HepG2 (cell line): ENCODE results near the gene GDF9. TPM values are rescaled to one million over a fixed set of nuclear protein-coding genes. Genes with fewer than 3 reads are reported as not detected.

Experiments used
- BRD4 ChIP-seq: sonication (generic); formaldehyde crosslinking; IDR thresholded peaks from 2 replicates; pipeline ENCODE4 v1.4.0; 2020; ENCODE audit warnings: missing genetic modification reagents
- CCAR2 ChIP-seq: fragments of 200-400 bp; formaldehyde crosslinking; optimal IDR thresholded peaks from 2 replicates; pipeline ENCODE3; 2018; ENCODE audit warnings: low read depth, mild to moderate bottlenecking, low read length, moderate library complexity
- GRHL1 ChIP-seq: sonication (generic); formaldehyde crosslinking; conservative IDR thresholded peaks from 2 replicates; pipeline ENCODE4 v1.8.0; 2022; ENCODE audit warnings: missing genetic modification reagents
- HNRNPLL ChIP-seq: fragments of 200-400 bp; formaldehyde crosslinking; IDR thresholded peaks from 2 replicates; pipeline ENCODE4 v1.6.1; 2017; ENCODE audit warnings: mild to moderate bottlenecking, low read depth, low read length; ENCODE audit not compliant: poor library complexity, severe bottlenecking
- IRX3 ChIP-seq: sonication (generic); formaldehyde crosslinking; IDR thresholded peaks from 2 replicates; pipeline ENCODE4 v1.8.1; 2023; ENCODE audit warnings: mild to moderate bottlenecking, low read depth, missing genetic modification reagents, borderline replicate concordance
- MTF1 ChIP-seq: sonication (generic); formaldehyde crosslinking; IDR thresholded peaks from 2 replicates; pipeline ENCODE4 v1.5.0; 2020; ENCODE audit warnings: missing genetic modification reagents
- NFIB ChIP-seq: sonication (generic); formaldehyde crosslinking; IDR thresholded peaks from 2 replicates; pipeline ENCODE4 v1.9.0; 2021; ENCODE audit warnings: missing genetic modification reagents, mild to moderate bottlenecking, borderline replicate concordance
- PITX1 ChIP-seq: sonication (generic); formaldehyde crosslinking; IDR thresholded peaks from 2 replicates; pipeline ENCODE4 v1.5.1; 2020; ENCODE audit warnings: mild to moderate bottlenecking, missing genetic modification reagents
- RBM22 ChIP-seq: fragments of 200-400 bp; formaldehyde crosslinking; optimal IDR thresholded peaks from 2 replicates; pipeline ENCODE3; 2017; ENCODE audit warnings: mild to moderate bottlenecking, low read length, moderate library complexity
- SMARCE1 ChIP-seq: fragments of 450-650 bp; IDR thresholded peaks from 2 replicates; pipeline ENCODE4 v1.6.1; 2017; ENCODE audit warnings: borderline replicate concordance
- SOX5 ChIP-seq: IDR thresholded peaks from 2 replicates; pipeline ENCODE4 v1.6.1; 2016; ENCODE audit warnings: borderline replicate concordance
- THAP7 ChIP-seq: sonication (generic); formaldehyde crosslinking; IDR thresholded peaks from 2 replicates; pipeline ENCODE4 v1.8.1; 2023; ENCODE audit warnings: mild to moderate bottlenecking, missing genetic modification reagents
- TMF1 ChIP-seq: sonication (generic); formaldehyde crosslinking; IDR thresholded peaks from 2 replicates; pipeline ENCODE4 v1.8.1; 2022; ENCODE audit warnings: low read depth, missing genetic modification reagents
- ZBTB10 ChIP-seq: sonication (generic); formaldehyde crosslinking; IDR thresholded peaks from 2 replicates; pipeline ENCODE4 v1.4.0; 2020; ENCODE audit warnings: missing genetic modification reagents, borderline replicate concordance
- ZFP62 ChIP-seq: sonication (generic); formaldehyde crosslinking; IDR thresholded peaks from 2 replicates; pipeline ENCODE4 v1.4.0; 2020; ENCODE audit warnings: missing genetic modification reagents
- ZNF205 ChIP-seq: IDR thresholded peaks from 2 replicates; pipeline ENCODE4 v1.6.1; 2018; ENCODE audit warnings: missing biosample characterization, missing genetic modification reagents
- ZNF232 ChIP-seq: sonication (generic); formaldehyde crosslinking; IDR thresholded peaks from 2 replicates; pipeline ENCODE4 v1.4.0; 2020; ENCODE audit warnings: missing genetic modification reagents, borderline replicate concordance
- ZNF496 ChIP-seq: sonication (generic); formaldehyde crosslinking; IDR thresholded peaks from 2 replicates; pipeline ENCODE4 v1.8.1; 2023; ENCODE audit warnings: mild to moderate bottlenecking, moderate library complexity, missing genetic modification reagents; ENCODE audit not compliant: insufficient replicate concordance
- ZNF644 ChIP-seq: IDR thresholded peaks from 2 replicates; pipeline ENCODE4 v1.6.1; 2016; ENCODE audit warnings: low read depth
- ZNF839 ChIP-seq: sonication (generic); formaldehyde crosslinking; IDR thresholded peaks from 2 replicates; pipeline ENCODE4 v1.4.0; 2020; ENCODE audit warnings: missing genetic modification reagents, mild to moderate bottlenecking, borderline replicate concordance
- polyA plus RNA-seq, 8 experiments: library from polyadenylated mRNA; depleted of rRNA in 3 of 8; stranded (reverse) in 7 of 8; unstranded in 1 of 8; fragments of >200 nt; fragmentation: Illumina TruSeq in 4 of 8; extraction: Trizol in 4 of 8; gene quantifications; 2 replicates each; pipeline versions ENCODE4 v1.2.1 to v1.2.3, GENCODE V29; 2011 to 2016; ENCODE audit warnings: low read depth in 4 of 8, missing spikeins in 1 of 8, mixed read lengths in 1 of 8; ENCODE audit not compliant: insufficient read depth in 1 of 8
- total RNA-seq, 5 experiments: library from RNA; depleted of rRNA; stranded (reverse); fragments of >200 nt; fragmentation: Illumina TruSeq; extraction: Trizol; gene quantifications; 2 replicates each; pipeline ENCODE4 v1.2.3, GENCODE V29; 2016; ENCODE audit warnings: low read depth in 1 of 5
- TF ChIP-seq, protein P1 (sequence below): sonication (generic); formaldehyde crosslinking; IDR thresholded peaks from 2 replicates; pipeline ENCODE4 v1.4.0; 2020; ENCODE audit warnings: mild to moderate bottlenecking, missing genetic modification reagents, borderline replicate concordance
- TF ChIP-seq, protein P2 (sequence below): sonication (generic); formaldehyde crosslinking; IDR thresholded peaks from 2 replicates; pipeline ENCODE4 v1.4.0; 2020; ENCODE audit warnings: missing genetic modification reagents, mild to moderate bottlenecking, borderline replicate concordance

GDF9 gene
- total and polyA plus RNA-seq, 2 of the 13 experiments (the other 11 are each of a cell fraction or from before 2014, with no cell fraction given), result 0.33 to 0.38 TPM

DNA sequence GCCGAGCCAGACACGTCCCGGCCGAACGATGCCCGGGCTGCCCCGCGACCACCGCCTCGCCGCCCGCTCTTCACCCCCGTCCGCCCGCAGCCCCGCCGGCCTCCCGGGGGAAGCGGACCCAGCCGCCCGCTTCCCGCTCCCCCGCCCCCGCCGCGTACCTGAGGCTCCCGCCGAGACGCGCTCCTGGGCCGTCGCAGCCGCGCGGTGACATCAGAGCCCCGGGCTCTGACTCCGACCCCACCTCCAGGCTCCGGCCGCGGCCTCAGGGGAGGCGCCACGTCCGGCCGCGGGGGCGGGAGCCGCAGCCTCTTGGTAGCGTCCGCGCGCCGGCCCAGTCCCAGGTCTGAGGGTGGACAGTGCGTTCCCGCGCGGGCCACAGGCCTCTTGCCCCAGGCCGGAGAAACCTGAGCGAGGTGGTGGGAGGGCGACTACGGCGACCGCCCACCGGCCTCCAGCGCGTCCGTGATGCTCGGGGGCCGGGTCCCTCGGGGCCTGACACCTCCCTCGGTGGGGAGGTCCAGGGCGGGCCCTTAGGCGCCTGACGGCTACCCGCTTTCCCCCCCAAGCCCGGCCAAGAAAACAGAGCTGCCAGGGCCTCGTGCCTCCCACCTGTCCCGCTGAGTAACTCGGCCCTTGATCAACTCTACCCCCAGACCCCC is 35.7 kb downstream of the GDF9 start, which contains the start of gene SHROOM1 (continued):
- peak; percentile 46; the same call in 1 of the 2 replicates for TF ChIP-seq ZBTB10
- TF ChIP-seq ZNF496 (CRISPR knock-in tag), result no peak
- TF ChIP-seq TMF1 (CRISPR knock-in tag), result no peak; the same call in none of the 2 replicates
- no peak for TF ChIP-seq NFIB
- TF ChIP-seq THAP7 (CRISPR knock-in tag), result no peak
- no peak for TF ChIP-seq ZNF839 (CRISPR knock-in tag)
- no peak for TF ChIP-seq SMARCE1
- TF ChIP-seq, protein P1, sequence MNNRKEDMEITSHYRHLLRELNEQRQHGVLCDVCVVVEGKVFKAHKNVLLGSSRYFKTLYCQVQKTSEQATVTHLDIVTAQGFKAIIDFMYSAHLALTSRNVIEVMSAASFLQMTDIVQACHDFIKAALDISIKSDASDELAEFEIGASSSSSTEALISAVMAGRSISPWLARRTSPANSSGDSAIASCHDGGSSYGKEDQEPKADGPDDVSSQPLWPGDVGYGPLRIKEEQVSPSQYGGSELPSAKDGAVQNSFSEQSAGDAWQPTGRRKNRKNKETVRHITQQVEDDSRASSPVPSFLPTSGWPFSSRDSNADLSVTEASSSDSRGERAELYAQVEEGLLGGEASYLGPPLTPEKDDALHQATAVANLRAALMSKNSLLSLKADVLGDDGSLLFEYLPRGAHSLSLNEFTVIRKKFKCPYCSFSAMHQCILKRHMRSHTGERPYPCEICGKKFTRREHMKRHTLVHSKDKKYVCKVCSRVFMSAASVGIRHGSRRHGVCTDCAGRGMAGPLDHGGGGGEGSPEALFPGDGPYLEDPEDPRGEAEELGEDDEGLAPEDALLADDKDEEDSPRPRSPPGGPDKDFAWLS (CRISPR knock-in tag), result no peak
- no peak for TF ChIP-seq ZNF232 (CRISPR knock-in tag)
- no peak for TF ChIP-seq GRHL1
- peak; percentile 12 for TF ChIP-seq HNRNPLL
- peak; percentile 8; the same call in 1 of the 2 replicates for TF ChIP-seq SOX5 (CRISPR knock-in tag)
- no peak for TF ChIP-seq MTF1
- no peak for TF ChIP-seq ZFP62 (CRISPR knock-in tag)
- TF ChIP-seq BRD4 (CRISPR knock-in tag), result no peak; the same call in 1 of the 2 replicates
- no peak for TF ChIP-seq PITX1
- no peak for TF ChIP-seq CCAR2
- no peak for TF ChIP-seq IRX3
- TF ChIP-seq ZNF644, result no peak
- TF ChIP-seq ZNF205 (CRISPR knock-in tag), result 0 out of 2 replicates have a peak, but pooled peaks have one; percentile 23
- TF ChIP-seq, protein P2, sequence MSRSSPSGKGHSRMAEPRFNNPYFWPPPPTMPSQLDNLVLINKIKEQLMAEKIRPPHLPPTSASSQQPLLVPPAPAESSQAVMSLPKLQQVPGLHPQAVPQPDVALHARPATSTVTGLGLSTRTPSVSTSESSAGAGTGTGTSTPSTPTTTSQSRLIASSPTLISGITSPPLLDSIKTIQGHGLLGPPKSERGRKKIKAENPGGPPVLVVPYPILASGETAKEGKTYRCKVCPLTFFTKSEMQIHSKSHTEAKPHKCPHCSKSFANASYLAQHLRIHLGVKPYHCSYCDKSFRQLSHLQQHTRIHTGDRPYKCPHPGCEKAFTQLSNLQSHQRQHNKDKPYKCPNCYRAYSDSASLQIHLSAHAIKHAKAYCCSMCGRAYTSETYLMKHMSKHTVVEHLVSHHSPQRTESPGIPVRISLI (CRISPR knock-in tag), result peak; percentile 29; the same call in 1 of the 2 replicates
- no peak for TF ChIP-seq RBM22
